Dermis microvascular lymphatic vessel endothelial cell (primary cell): Measurements from ENCODE around the gene NR3C2. TPM values are rescaled to one million over a fixed set of nuclear protein-coding genes. Genes with fewer than 3 reads are reported as not detected.
"Not testable (repeated sequence)": the region's sequence is repeated elsewhere in the genome, so short reads cannot be mapped to it uniquely, and the experiment has no call there.

ENCODE experiments used
- DNase-seq, 2 donors: peaks; one replicate each; pipeline versions ENCODE4 v3.0.0 to v3.0.0-alpha.2; 2010; ENCODE audit warnings: low read depth in 2 of 2
- total RNA-seq: library from RNA; depleted of rRNA; stranded (reverse); fragments of >200 nt; gene quantifications from 2 replicates; pipeline ENCODE4 v1.2.1, GENCODE V29; 2014

The NR3C2 gene
- total RNA-seq, 1 donor from 2014 or later: 6.0 TPM

DNA sequence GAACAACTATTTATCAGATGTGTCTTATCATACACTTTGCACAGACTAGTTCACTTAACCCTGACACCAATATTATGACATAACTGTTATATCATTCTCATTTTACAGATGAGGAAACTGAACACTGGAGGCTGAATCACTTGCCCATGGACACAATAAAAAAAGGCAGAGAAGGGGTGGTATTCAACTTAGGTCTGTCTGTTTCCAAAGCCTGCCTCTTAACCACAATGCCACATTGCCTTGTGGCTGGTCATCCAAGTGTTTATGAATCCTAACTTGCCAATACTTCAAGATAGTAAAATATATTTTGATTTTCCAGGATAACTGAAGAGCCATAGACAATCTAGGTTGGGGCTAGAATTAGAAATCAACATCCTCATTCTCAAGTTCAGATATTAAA is 327.8 kb downstream of the NR3C2 start:
- DNase-seq: no peak

DNA sequence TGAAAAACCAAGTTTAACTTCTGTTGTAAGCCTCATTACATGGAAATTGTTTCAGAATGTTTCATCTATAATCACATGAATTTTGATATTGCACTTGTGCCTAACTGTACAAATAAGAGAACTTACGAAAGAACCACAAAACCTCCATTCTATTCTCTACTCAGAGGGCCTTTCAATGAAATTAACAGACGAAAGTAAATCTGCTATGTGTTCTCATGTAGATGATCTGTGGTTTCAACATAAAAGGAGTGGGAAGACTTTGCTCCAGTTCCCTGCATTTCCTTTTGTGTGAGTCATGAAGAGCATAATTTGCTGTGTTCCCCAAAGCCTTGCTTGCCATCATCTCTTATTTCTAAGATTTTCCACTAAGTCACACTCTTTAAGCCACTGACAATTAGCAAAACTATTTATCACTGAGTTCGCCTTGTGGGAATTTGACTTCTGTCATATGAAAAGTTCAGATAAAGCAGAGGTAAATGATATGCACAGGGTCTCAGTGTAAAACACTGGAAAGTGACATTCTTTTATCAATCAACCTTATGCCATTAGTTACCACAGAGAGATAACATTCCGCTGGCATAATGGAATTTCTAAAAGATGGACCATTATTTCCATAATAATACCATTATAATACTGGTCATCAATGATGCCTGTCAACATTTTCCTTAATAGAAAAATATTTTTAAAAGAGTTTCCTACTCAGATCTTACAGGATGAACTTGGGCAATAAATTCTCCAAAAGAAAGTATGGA is 329.8 kb downstream of the NR3C2 start:
- DNase-seq: peak in 1 of 2 donors; percentile 14

DNA sequence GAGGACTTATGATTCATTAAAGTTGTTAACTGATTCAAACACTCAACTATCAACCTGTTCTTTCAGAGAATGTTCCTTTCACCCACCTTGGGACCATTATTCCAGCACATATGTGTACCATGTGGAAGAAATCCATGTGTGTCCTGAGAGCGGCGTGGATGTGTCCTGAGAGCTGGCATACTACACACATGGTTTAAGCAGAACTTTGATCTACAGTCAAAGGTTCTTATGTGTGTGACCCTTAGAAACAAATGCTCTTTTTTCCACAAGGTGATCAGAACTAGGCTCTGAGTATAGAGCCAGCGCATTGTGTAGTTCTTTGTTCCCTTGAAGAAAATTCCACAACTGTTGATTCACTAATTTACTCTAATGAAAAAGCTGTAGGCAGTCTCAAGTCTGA is 332.0 kb downstream of the NR3C2 start:
- DNase-seq: no peak

DNA sequence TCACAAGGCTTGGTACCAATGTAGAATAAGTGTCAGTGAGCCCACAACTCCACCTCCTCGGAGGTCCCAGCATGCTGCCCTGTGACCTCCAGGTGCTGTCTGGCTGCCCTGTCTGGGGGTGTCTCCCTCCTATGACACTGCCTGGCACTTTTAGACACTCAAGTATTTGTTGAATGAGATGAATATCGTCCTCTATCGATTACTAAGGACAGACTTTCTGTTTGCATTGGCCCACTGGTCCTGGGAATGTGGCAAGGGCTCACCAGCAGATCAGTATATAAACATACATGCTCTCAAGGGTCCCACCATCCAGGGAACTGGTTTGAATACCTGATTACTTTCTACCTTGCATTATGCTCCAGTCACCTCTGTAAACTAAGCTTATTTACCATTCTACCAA is 333.0 kb downstream of the NR3C2 start:
- DNase-seq: no peak

DNA sequence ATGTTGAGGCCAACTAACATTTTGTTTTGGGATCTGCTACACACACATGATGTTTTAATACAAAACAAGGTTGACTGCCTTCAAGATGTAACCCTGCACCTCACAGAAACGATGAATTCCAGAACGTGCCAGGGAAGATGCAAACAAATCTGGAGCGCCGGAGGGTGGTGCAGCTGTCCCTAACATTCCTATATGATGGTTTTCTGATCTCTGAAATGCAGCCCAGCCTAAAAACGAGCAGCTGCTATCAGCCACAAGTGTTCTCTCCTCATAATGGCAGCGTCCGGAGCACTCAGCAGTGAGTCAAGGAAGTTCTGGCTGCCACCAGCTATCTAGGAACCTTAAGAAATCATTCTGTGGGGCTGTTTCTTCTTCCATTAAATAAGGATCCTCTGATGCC is 333.4 kb downstream of the NR3C2 start:
- no peak for DNase-seq

DNA sequence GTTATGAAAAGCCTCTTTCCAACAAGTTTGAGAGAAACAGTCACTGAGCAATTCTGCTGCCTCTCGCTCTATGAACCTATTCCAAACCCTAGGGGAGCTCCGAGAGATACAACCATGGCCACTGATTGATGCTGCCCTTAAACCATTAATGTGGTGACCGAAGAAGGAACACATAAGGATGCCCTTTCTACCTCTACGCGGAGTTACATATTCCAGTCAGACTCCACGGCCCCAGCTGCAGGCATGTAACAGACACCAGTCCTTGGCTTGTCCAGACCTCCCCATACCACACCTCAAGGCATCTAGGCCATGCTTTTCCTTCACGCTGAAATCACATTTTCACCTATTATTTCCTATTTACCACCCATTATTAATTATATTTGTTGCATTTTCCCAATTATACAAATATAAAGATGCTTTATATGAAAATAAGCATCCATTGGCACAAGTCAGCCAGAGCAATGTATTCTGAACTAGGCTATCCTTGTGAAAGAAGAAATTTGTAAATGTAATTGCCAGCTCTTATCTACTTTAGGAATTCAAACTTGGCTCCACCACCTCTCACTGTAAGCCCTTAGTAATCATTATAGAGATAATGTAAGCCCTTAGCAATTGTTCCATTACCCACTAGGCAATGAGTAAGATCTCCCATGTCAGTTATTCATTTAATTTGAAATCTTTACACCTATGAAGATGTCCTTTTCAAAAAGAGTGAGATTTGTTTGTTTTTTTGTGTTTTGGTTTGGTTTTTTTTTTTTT is 338.4 kb downstream of the NR3C2 start:
- DNase-seq: no peak

DNA sequence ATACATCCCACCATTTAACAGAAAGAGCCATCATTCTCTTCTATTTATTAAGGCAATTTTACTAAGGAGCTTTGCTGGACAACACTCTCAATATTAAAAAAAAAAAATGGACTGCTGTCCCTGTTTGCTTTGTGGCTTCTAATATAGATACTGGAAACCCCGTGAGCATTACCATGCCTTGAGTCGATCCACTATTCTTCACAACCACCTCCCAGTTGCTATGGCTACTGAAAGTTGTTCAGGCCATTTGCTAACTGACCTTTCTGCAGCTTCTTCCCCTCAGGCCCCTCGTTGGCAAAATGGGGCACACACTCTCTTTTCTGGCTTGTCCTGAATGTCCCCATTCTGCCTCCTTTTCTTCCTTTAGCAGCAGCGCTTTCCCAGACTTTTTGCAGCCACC is 340.4 kb downstream of the NR3C2 start:
- no peak for DNase-seq

DNA sequence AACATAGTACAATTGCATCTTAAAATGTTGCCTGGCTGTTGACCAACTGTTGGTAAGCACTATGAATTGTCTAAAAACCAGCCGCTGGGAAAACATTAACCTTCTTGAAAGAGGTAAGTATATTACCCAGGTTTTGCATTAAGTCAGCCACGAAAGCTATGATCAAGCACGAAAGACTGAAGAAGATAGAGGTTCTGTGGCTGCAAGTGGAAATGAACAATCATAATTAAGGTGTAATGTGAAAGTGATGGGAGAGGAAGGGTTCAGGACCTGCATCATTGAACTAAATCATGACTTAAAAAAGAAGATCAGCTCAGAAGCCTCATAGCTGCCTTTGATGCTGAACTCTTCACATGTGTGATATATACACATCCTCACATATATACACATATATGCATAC is 341.0 kb downstream of the NR3C2 start:
- DNase-seq: no peak

DNA sequence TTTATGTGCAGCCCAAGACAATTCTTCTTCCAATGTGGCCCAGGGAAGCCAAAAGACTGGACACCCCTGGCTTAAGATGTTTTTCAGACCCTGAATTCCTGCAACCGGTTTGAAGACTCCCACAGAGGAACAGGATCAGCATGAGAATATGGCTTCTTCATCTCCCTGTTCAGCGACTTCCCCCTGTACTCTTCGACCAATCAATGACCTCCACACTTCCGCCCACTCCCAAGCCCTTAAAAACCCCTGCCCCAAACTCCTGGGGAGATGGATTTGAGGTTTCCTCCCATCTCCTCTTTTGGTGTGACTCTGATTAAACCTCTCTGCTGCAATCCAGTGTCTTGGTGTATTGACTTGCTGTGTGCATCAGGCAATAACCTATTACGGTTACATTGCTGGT is 344.4 kb downstream of the NR3C2 start:
- no peak for DNase-seq

DNA sequence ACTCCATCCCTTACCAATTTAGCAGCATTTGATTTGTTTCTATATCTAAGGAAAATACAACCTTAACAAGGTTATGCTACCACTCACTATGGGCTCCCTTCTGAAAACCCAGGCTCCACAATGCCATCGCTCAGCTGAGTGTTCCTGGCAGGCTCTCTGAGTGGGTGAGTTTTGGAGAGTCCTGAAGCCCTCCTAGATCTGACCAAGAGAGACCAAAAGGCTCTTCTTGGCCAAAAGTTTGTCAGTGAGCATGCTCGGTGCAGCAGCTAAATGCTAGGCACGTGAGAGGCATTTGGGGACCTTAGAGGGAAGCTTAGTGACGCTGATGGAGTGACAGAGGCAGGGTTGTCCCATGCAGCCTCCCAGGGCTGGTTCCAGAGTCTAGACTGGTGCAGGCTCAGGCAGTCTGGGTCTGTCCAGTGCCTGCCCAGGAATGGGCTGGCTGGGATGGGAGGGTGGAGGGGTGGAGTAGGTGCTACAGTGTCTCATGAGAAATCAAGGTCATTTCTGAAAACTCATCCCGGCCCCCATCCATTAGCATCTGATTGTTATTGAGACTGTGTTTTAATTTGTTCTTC is 346.8 kb downstream of the NR3C2 start:
- no peak for DNase-seq

DNA sequence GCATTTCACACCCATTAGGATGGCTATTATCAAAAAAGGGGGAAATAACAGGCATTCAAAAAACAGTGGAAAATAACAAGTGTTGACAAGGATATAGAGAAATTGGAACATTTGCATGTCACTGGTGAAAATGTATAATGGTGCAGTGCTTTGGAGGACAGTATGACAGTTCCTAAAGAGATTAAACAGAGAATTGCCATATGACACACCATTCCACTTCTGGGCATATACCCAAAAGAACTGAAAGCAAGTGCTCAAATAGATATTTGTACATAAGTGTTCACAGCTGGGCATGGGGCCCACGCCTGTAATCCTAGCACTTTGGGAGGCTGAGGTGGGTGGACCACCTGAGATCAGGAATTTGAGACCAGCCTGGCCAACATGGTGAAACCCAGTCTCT is 348.1 kb downstream of the NR3C2 start:
- DNase-seq: no peak

DNA sequence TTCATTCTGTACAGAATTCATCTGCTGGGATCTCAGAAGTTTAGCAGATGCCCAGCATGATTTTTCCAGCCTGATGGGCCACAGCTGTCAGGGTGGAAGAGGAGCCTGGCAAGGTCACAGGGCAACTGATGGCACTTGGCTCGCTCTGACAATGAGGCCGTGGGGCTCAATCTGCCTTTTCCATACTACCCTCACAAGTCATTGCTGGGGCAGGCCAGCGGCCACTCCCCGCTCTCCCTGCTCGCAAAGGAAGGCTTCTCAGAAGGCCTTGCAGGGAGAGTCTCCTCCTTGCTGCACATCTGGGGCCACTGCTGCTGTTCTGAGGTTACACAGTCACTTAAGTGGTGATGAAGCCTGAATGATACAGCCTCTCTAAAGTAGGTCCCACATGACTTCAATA is 349.1 kb downstream of the NR3C2 start:
- no peak for DNase-seq

DNA sequence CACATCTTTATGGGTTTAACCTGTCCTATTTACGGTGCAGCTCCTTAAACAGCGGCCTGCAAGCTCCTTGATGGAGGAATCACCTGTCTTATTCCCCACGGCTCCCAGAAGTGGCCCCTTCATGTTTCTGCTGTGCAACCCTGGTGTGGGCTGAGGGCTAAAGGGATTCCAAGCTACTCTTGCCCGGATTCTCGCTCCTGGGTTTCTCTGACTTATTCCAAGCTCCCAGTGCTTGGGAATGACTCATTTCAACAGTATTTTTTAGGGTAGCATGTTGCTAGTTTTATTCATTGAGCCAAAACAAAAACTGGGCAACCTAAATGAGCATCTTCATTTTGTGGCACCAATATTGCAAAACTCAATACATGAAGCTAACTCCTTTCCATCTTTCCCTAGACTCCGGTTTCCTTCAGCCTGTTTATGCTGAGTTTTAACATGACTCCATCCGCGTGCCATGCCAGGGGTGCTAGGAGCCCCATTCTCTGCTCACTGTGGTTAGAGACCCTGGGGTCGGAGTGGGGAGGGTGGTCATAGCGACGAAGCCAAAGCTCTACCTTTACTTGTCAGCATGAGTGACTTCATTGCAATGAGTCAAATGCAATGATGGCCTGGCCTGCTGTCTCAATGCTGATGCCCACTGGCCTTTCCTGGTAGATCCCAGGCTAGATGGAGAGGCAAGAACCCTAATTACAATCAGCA is 349.7 kb downstream of the NR3C2 start:
- no peak for DNase-seq

DNA sequence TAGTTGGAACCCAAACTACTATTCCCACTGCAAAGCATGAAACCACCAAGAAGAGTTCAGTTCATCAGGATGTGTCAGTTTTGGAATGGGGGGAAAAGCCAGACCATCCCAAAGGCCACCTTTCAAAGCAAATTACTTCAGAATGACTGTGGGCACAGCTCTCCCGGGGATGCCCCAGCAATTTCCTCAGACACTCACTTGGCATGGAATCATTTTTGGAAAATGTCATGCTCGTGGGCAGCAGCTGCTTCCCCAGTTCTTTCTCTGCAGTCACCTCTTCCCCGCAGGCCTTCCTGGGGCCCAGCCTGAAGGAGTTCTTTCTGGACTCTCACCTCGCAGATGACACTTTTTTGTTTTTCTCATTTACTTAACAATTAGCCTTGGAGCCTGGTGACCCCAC is 350.3 kb downstream of the NR3C2 start:
- DNase-seq: no peak

DNA sequence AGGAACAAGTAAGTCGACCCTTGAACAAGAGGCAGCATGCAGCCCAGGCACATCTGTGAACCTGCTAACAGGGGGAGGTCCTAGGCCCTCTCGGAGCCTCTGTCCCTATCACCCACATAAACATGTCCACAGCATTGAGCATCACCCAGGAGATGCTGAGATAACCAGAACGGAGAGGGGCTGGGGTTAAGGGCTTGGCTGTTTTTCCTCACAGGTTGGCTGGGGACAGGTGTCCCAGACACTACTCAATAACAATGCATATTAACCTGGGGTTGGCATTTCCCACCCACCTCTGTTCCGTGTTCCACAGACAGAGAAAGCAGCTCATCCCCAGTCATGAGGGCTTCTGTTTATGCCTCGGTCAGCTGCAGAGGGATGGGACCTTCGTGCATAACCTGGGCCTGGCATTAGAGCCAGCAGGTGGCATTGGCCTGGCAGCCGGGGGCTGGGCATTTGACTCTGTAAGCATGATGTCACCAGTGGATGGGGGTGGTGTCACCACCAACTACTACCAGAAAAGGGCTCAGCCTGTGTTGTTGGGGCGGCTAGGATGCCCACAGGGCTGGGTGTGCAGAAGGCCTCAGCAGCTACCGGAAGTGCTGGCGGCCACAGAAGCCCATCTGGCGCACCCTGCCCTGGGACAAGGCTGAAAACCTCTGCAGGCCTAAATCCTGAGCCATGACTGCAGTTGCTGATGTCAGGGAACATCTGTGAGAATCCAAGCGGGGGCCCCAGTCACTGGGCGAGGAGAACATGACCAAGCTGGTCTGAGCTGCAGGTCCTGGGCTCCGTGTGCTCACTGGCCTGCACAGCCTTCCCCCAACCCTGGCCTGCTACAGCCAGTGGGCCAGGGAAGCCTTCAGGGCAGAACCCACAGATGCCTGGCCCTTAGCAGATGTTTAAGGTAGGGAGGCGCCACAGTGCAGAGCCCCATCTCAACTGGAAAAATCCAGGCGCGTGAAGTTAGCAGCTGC is 351.4 kb downstream of the NR3C2 start:
- DNase-seq: no peak

DNA sequence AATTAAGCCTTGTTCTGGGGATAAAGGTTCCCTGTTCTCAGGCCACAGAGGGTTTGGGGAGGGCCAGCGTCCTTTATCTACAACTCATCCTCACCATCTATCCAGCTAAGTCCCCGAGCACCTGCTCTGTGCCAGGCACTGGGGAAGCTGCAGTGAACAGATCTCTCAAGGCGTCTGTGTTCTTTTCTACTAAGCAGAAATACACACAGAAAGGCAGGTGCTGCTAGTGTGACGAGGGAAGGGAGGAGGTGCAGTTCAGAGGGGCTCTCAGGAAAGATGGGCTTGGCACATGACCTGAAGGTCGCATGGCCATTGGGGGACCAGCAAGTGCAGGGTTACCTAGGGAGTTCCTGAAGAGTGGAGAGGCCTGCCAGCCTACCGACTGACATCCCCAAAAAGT is 352.2 kb downstream of the NR3C2 start:
- DNase-seq: no peak

DNA sequence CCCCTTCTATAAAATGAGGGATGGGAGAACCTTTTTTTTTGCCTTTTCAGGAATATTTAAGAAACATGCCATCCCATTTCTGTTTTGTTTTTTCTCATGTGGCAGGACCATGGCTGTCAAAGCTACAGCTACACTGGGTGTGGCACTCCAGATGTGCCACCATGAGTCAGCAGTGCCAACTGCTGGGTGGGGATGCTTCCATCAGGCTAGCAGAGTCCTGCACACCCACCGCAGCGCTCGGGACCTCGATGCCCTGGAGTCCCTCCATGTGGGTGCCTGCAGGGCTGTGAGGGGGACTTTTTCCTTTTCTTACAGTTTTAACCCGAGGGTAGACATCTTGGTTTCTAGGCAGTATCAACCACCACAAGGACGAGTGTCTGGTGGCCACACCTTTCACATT is 352.6 kb downstream of the NR3C2 start:
- no peak for DNase-seq

DNA sequence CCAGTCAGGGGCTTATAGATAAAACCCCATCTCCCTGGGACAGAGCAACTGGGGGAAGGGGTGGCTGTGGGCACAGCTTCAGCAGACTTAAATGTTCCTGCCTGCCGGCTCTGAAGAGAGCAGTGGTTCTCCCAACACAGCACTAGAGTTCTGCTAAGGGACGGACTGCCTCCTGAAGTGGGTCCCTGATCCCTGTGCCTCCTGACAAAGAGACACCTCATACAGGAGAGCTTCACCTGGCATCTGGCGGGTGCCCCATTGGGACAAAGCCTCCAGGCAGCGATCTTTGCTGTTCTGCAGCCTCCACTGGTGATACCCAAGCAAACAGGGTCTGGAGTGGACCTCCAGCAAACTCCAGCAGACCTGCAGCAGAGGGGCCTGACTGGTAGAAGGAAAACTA is 359.1 kb downstream of the NR3C2 start:
- DNase-seq: not testable (repeated sequence)

DNA sequence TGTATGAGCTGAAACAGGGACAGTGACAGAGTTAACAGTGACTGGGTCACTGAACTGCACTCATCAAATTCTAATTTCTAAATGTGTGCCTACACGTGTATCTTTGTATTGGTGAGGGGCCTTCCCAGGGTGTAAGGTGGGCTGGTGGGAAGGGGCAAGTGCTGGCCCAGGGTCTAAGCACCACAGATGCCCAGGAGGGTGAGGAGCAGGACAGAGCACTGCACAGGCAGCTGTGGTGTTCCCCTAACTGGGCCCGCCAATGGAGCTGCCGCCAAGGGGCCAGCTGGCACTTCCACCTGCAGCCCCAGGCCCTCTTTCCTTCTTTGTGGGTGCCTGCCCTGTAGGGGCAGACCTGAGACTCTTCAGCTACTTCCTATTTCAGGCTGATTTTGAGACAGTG is 360.5 kb downstream of the NR3C2 start:
- no peak for DNase-seq

DNA sequence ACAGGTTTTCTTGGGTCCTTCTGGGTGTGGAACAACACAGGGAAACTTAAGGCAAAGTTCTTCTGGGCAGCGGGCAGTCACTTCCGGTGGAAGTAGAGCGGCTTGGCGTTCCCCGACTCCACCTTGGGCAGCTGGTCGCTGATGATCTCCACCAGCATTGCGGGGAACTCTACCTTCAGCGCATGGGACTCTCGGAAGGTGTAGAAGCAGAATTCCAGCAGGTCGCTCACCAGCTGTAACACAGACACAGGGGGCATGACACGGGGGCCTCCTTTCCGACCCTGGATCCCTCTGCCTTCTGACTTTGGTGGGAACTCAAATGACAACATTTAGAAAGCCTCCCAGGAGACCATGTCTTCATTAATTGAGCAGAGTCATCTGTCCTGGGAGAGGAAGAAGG is 360.9 kb downstream of the NR3C2 start:
- no peak for DNase-seq

DNA sequence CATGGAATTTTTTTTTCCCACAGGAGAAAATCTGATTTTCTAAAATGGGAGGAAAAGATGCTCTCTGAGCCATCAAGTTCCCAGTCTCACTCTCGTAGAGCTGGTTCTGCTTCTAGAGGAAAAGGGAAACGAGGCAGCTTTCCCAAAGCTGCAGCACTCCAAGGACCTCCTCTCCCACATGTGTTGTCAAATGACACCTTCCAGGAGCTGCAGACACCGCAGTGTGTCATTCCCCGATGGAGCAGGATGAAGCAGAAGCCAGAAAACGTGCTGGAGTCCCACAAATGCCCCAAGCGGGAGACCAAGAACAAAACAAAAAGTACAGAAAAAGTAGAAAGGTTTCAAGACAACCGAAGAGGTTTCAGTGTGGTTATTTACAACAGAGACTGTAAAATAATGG is 362.3 kb downstream of the NR3C2 start:
- no peak for DNase-seq
